NCI-H446 (cell line): ENCODE results near the gene IER5L.
A peak's percentile ranks its signal among the peaks of the same experiment; 100 is the strongest.

Experiments
- DNase-seq, 2 experiments: peaks; one replicate each; lab custom pipeline; 2025; lab: John Stamatoyannopoulos, UW

The IER5L gene

DNA sequence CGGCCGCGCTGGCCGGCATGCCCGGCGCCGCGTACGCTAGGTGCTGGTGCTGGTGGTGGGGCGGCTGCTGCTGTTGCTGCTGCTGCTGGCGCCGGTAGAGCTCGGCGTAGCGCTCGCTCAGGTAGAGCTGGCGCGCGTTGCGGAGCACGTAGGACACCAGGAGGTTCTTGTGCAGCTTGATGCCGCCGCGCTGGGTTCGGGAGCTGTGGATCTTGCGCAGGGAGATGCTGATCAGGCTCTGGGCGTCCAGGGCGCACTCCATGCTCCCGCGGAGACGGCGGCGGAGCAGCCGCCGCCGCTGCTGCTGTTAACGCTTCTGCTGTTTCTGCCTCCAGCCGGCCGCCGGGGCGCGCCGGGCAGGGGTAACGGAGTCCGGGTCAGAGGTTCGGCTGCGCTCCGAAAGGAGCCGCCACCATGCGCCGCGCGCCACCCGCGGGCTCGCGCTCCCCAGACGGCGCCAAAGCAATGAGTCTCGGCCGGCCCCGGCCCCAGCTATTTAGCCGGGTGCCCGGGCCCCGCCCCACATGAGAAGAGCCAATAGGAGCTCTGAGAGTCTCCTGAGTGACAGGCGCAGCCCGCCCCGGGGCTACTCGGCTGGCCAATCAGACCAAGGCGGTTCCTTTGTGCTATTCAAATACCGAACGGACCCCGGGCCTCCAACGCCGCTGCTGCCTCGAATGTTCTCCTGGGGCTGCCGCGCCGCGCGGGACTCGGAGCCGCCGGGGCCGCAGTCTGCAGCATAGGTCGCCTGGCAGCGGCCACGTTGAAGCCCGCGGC is at the start of gene IER5L:
Gene IER5L, minus strand, starts transcription at position 471 of the 777 bp plus-strand sequence. Its CDS starts 209 bp downstream, at position 262.
- peak; percentile 77 to 92 for DNase-seq

DNA sequence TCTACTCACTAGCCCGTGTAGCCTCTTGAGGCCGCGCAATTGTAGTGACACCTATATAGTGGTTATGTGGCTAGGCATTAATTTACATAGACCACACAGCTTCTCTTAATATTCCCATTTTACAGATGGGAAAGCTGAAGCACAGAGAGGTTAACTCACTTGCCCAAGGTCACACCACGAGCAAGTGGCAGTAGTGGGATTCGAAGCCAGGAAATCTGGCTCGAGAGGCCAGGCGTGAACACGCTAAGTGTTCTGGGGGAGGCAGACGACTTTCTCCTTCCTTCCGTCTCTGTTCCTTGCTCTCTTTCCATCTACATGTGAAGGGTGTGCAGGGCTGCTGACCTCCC is 49.8 kb upstream of the IER5L start:
- DNase-seq: no peak

DNA sequence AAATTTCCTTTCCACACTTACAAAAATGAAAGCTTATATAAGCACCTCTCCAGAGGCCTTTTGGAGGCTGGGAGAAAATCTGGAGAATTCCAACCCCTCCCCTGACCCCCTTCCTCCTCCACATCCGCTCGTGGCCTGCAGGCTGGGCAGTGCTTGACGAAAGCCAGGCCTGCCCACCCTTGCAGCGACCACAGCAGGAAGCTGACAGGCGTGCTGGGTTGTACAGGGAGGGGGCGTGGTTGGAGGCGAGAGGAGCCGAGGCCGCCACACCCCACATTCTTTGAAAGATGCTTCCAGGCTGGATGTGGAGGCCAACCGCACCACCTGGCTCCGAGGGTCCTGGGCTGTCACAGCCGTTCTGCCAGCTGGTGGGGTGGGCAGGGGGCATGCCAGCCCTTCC is 47.8 kb upstream of the IER5L start:
- no peak for DNase-seq

DNA sequence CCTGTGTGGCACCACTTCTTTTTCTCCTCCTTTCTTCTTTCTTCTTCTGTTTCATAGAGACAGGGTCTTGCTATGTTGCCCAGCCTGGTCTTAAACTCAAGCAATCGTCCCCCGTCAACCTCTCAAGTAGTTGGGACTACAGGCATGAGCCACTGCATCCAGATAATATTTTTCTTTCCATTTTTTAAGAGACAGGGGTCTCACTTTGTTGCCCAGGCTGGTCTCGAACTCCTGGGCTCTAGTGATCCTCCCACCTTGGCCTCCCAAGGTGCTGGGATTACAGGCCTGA is 47.4 kb upstream of the IER5L start:
- no peak for DNase-seq

DNA sequence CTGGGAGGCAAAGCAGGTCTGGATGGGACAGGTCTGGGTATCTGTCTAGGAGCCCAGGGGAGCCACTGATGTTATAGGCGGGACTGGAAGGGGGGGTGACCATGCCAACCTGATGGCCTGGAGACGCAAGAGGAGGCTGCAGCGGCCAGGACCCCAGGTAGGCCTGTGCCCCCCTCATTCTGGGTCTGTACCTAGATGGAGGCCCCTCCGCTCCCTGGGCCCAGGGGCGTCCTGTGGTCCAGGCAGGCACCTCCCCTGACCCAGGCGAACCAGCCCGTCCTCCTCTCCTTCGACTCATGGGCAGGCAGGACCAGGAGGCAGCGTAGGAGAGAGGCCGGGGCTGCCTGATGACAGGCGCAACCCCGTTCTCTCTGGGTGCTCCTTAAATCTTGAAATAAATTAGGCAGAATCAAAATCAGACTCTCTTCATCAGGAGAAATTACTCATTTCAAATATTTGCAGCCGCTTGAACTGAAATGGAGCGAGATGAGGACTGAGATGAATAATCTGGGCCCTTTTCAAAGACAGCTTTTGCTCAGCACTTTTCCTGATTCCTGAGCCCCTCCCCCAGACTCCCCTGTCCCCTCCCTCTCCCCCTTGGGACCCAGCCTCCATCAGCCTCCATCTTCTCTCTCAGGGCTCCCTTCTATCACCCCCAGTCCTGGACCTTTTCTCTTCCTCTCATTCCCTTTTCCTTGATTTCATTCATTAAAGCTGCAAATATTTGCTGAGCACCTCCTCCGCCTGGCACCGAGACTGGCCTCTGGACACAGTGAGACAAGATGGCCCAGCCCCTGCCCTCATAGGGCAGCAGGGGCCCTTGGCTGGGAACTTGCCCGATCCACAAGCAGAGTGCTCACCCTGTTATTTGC is 46.8 kb upstream of the IER5L start:
- no peak for DNase-seq

DNA sequence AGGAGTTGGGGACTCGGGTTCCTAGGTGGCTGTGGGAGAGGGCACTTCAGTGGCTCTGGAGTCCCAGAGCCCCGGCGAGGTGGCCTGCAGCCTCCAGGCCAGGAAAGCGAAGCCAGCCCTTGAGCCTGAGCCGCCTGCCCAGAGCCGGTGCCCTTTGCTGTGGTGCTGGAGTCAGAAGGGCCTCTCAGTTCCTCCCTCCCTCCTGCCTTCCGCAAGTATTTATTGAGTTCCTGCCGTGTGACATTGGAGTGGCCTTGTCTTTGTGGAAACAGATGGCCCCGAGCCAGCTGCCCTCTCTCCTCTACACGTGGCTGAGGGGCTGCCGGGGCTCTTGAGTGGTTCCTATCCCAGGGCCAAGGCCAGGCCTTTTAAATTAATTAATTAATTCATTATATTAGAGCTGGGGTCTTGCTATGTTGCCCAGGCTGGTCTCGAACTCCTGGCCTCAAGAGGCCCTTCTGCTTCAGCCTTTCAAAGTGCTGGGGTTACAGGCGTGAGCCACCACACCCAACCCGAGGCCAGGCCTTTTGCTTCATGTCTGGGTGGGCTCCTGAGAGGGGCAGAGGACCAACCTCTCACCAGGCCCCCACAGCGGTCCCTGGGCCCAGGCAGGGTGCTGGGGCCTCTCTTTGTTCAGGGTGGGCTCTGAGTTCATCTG is 45.6 kb upstream of the IER5L start:
- no peak for DNase-seq

DNA sequence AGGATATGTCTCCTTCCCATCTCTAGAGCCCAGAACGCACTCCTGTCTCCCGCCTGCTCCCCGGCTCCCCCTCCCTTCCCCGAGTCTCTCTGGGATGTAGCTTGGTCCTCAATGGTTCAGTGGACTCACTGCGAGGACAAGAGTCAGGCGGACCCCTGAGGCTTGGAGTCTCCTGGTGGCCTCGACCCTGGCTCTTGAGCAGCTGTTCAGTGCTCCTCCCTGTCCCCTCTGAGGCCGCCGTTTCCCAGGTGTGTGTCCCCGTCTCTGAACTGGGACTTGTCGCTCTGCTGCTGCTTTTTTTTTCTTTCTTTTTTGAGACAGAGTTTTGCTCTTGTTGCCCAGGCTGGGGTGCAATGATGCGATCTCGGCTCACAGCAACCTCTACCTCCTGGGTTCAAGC is 44.8 kb upstream of the IER5L start:
- no peak for DNase-seq

DNA sequence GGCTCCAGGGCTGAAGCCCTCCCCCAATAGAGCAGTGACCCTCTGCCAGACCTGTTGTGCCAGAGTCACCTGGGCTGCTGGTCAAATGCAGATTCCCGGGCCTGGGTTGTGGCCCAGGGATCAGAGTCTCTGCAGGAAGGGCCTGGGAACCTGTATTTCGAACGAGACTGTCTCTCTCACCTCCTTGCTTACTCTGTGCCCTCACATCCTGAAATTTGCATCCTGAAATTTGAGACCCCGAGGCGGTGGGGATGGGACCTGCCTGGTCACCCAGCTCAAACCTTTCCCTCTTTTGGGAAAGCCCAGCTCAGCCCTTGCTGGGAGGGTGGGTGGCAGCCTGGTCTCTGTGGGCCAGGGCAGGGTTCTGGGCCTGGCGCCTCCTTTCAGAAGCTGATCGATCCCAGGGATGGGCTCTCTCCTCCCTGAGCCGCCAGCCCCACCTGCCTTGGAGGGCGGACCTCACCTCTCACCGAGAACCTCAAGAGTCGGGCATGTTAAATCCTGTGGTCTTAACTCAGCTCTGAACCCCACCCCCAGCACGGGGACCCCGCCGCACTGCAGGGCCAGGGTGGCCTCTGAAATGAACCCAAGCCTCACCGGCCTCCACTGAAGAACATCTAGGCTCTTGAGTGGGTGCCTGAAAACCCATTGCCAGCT is 44.0 kb upstream of the IER5L start:
- DNase-seq: no peak

DNA sequence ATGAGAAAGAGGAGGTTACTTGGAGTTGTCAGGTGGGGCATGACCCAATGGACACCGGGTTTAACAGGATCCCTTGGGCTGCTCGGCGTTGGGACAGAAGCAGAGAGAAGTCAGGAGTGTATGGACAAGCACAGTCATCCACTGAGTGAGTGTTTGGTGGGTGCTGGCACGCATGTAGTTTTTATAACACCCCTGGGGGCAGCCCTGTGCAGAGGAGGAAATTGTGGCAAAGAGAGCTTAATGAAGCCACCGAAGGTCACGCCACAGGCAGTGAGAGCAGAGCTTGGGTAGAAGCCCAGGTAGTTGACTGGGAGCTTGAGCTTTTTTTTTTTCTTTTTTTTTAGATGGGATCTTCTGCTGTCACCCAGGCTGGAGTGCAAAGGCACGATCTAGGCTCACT is 43.2 kb upstream of the IER5L start:
- no peak for DNase-seq

DNA sequence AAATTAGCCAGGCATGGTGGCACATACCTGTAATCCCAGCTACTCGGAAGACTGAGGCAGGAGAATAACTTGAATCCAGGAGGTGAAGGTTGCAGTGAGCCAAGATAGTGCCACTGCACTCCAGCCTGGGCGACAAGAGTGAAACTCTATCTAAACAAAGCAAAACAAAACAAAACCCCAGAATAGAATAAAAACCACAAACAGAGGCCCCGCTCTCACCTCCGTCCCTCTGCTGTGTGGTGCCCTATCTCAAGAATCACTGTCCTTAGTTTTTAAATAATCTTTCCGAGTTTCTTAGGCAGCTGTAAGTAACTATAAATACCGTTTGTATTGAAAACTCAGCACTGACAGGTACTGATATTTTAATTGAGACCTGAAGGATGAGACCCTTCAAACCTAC is 42.7 kb upstream of the IER5L start:
- DNase-seq: no peak

DNA sequence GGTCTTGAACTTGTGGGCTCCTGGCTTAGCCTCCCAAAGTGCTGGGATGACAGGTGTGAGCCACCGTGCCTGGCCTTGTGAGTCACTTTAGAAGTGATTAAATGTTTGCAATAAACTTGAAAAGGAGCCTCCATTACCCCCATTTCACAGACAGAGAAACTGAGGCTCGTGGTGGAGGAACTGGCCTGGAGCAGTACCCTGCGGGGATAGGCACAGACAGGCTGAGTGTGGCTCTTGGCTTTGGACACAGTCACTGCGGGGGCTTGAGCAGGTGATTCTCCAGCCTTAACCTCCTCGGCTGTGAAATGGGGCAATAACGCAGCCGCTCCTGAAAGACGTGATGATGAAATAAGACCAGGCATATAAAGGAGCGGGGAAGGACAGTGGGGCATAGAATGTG is 40.9 kb upstream of the IER5L start:
- DNase-seq: no peak

DNA sequence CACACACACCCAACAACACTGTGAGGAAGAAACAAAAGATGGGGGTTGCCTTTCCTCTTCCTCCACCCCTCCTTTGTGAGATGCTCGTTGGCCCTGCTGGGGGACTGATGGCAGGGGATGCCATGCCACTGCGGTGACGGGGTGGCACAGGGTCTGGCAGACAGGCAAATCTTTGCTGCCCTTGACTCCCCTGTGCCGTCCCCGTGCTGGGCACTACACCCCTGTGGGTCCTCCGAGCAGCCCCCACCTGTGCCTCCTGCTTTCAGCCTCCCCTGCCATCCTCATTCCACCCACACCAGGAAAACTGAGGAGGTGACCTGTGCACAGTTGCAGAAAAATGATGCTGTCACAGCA is 40.2 kb upstream of the IER5L start:
- DNase-seq: no peak

DNA sequence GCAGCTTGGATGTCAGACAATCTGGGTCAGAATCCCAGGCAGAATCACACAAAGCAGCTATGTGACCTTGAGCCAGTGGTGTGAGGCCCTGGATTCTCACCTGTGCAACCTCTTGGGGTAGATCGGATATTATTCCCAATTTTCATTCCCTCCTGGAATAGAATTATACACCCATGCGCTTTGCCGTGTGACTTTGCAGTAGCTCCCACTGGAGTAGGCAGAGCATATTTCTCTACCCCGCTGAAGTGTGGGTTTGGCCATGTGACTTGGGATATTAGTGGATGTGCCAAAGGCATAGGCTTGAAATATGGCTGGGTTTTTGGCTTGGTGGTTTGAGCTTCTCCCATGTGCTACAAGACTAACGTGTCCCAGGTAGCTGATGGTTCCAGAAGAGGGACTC is 35.5 kb upstream of the IER5L start:
- no peak for DNase-seq

DNA sequence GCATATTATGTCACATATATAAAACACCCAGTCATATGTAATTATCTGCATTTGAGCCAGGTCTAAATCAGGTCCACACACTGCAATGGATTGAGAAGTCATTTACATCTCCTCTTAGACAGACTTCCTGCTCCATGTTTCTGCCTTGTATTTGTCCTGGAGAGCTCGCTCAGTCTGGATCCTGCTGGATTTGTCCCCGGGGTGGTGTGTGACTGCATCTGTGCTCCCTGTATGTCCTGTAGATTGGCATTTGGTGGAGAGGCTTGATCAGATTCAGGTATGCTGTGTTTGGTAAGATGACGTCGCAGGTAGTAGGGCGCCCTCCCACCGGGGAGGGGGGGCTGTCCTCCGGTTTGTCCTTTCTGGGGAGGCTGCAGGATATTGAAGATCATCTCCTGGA is 33.6 kb upstream of the IER5L start:
- no peak for DNase-seq

DNA sequence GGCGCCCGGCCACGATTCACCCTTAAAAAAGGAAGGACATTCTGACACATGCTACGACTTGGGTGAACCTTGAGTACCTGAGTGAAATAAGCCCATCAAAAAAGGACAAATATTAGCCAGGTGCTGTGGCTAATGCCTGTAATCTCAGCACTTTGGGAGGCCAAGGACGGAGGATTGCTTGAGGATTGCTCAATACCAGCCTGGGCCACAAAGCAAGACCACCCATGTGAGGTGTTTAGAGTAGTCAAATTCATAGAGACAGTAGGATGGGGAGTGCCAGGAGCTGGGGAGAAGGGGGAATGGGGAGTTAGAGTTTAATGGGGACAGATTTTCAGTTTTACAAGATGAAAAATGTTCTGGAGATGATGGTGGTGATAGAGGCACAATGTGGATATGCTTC is 32.1 kb upstream of the IER5L start:
- no peak for DNase-seq

DNA sequence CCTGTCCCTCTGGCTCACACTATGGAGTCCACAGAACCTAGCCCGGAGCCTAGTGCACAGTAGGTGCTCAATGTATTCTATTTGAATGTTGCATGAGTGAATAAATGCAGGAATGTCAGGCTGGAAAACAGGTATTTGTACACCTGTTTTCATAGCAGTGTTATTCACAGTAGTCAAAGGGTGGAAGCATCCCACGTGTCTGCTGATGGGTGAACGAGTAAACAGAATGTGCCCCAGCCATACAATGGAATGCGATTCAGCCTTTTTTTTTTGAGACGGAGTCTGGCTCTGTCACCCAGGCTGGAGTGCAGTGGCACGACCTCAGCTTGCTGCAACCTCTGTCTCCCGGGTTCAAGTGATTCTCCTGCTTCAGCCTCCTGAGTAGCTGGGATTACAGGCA is 31.5 kb upstream of the IER5L start:
- DNase-seq: no peak

DNA sequence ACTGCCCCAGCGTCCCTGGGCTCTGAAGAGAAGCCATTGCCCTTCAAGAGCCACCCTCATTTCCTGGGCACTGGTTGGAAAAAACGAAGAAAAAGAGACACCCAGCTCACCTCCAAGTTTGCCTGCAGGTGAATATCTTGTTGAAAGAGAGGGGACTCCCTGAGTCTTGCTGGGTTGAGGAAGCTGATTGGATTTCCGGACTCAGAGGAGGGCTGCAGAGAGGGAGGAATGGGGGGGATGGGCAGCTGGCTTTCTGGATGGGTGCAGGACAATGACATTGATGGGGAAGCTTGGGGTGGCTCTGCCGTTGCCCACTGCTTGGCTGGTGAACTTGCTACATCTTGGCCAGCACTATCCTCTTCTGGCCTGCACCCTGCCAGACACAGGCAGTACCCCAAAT is 31.0 kb upstream of the IER5L start:
- DNase-seq: no peak

DNA sequence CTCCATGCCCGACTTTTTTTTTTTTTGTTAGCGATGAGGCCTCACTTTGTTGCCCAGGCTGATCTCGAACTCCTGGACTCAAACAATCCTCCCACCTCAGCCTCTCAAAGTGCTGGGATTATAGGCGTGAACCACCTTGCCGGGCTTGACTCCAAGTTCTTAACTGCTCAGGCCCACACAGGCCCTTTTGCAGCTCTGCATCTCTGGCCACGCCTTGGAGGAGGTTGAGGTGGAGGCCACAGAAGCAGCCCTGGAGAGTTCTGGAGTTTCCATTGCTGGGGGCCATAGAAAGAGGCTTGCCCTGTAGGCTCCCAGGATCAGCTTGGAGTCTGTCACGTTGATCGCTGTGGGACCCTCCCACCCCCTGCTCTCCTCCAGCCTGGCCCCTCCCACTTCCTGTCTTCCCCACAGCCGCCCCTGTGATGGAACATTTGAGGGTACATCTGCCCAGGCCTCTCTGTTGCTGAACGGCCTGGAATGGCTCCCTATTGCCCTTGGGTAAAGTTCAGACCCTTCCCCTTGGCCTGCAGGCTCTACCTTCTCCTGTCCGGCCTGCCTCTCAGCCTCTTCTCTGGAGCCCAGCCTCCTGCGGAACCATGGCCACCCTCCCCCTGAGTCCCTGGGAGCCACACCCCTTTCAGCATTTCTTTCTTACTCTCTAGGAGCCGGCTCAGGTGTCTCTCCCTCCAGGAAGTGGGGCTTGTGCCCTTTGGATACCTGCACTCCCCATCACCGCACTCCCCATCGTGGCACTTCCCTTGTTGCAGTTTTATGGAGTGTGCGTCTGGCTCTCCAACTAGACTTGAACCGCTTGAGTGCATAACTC is 30.4 kb upstream of the IER5L start:
- no peak for DNase-seq

DNA sequence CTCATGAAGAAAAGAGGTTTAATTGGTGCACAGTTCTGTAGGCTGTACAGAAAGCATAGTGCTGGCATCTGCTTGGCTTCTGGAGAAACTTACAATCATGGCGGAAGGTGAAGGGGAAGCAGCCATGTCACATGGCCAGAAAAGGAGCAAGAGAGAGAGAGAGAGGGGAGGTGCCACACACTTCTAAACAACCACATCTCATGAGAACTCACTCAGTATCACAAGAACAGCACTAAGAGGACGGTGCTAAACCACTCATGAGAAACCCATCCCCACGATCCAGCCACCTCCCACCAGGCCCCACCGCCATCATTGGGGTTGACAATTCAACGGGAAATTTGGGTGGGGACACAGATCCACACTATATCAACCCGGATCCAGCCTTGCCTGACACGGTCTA is 28.8 kb upstream of the IER5L start:
- no peak for DNase-seq

DNA sequence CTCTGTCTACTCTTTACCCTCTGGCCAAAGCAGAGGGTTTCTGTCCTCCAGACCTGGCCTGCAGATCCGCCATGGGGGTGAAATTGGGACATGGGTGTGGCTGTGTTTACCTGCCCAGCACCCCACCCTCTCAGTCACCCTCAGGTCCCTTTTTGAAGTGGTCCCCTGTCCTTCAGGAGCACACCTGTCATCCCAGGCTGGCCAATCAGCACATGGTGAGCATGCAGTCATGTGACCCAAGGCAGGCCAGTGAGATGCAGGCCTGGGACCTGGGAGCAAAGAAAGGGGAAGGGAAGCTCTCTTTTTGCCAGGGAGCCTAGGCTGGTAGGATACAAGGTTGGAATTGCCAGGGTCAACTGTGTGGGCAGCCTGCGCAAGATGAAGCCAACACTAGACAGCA is 28.3 kb upstream of the IER5L start:
- no peak for DNase-seq

DNA sequence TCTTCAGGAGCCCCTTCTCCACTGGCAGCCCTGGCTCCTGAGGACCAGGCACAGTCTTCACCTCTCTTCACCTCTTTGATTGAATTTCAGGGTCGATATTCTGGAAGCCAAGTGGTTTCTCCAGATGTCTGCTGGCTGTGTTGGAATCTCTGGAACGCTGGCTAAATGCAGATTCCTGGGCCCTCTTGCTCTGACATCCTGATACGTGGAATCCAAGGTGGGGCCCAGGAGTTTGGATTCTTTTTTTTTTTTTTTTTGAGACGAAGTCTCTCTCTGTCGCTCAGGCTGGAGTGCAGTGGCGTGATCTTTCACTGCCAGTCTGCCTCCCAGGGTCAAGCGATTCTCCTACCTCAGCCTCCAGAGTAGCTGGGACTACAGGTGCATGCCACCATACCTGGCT is 26.8 kb upstream of the IER5L start:
- no peak for DNase-seq

DNA sequence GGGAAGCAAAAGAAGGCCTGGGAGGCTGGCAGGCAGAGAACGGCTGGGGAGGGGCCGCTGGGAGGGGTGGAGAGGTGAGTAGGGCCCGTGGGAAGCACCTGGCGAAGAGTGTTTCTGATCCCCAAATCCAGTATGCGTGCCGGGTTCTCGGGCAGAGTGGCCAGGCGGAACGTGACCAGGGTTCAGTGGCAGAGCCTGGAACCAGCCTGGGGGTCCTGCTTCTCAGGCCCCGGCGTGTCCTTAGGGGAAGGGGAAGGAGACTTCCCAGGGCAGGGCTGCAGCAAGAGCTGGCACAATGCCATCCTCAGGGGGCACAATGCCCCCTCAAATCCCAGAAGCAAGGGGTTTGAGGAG is 25.5 kb upstream of the IER5L start:
- DNase-seq: no peak
